Muscle of leg (tissue), 11 donors: Measurements from ENCODE around the gene APELA. TPM values are rescaled to one million over a fixed set of nuclear protein-coding genes. Genes with fewer than 3 reads are reported as not detected.

Experiments
- DNase-seq: peaks from one replicate; pipeline ENCODE4 v3.0.0; 2013
- H3K27ac ChIP-seq: one replicate; pipeline ENCODE4 v1.5.1; 2013; ENCODE audit warnings: mild to moderate bottlenecking, low read length, control low read depth
- H3K27me3 ChIP-seq: one replicate; pipeline ENCODE4 v1.6.1; 2013; ENCODE audit warnings: low read length; ENCODE audit not compliant: control insufficient read depth, insufficient read depth
- H3K36me3 ChIP-seq: one replicate; pipeline ENCODE4 v1.6.1; 2013; ENCODE audit warnings: low read length; ENCODE audit not compliant: control insufficient read depth, insufficient read depth
- H3K4me1 ChIP-seq: one replicate; pipeline ENCODE4 v1.6.1; 2013; ENCODE audit warnings: low read length; ENCODE audit not compliant: control insufficient read depth, insufficient read depth
- H3K4me3 ChIP-seq: one replicate; pipeline ENCODE4 v1.5.1; 2013; ENCODE audit warnings: low read length, control low read depth
- H3K9me3 ChIP-seq: replicated peaks from 2 replicates; pipeline ENCODE4 v1.6.1; 2013; ENCODE audit warnings: low read depth, low read length; ENCODE audit not compliant: control insufficient read depth
- WGBS: methylation state at CpG from one replicate; pipeline ENCODE4 v1.1.5; 2013; ENCODE audit warnings: missing lambda C conversion rate; ENCODE audit not compliant: insufficient coverage; 5-methylcytosine and 5-hydroxymethylcytosine counted together
- polyA plus RNA-seq, 8 donors: library from polyadenylated mRNA; unstranded; fragments of 120-200 nt; gene quantifications; one replicate each; pipeline versions ENCODE4 v1.2.1 to v1.2.3, GENCODE V29; 2013; ENCODE audit warnings: inconsistent platforms in 1 of 8, low replicate concordance in 1 of 8; ENCODE audit not compliant: insufficient read length in 8 of 8, insufficient read depth in 1 of 8
- total RNA-seq: library from RNA; stranded (reverse); fragments of 120-200 nt; gene quantifications from one replicate; pipeline ENCODE4 v1.2.4, GENCODE V29; 2013

APELA gene
- total and polyA plus RNA-seq, 9 donors: 0.04 to 1.2 (median 0.42) TPM

DNA sequence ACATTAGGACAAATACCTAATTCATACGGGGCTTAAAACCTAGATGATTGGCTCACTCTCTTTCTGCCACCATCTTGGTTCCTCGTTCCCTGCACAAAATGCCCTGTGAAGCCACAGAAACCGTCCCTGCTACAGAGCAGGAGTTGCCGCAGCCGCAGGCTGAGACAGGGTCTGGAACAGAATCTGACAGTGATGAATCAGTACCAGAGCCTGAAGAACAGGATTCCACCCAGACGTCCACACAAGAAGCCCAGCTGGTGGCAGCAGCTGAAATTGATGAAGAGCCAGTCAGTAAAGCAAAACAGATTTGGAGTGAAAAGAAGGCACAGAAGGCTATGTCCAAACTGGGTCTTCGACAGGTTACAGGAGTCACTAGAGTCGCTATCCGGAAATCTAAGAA lies 66.2 kb downstream of the APELA start:
- Histone ChIP-seq H3K4me3 (no peak overlapping the region), H3K36me3 (no peaks in the 10 kb centered on the region), H3K27me3 (no peaks in the 10 kb centered on the region), H3K27ac (no peak overlapping the region), H3K4me1 (peaks cover 2% of the 10 kb centered on the region), H3K9me3 (no peaks in the 10 kb centered on the region)
- no peak for DNase-seq
- WGBS: 92% methylated on average over 4 of the region's 9 CpGs

DNA sequence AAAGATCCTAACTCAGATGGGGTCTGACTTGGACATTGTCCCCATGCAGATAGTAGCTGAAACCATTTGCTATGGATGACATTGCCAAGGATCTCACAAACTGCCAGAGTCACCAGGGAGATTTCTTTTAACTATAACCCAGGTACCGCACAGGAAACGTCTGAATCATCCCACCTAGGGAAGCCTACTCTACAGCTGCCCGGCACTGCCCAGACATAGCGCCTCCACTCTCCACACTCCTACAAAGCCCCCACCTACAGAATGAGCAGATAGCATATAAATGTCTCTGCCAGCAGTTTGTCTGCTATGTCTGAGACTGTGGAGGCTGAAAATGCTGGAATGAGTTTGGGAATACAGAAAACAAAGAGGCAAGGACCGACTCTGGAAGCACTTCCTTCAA lies 68.2 kb downstream of the APELA start:
- 20% methylated on average over 1 of the region's 5 CpGs for WGBS
- no peak for DNase-seq
- no peaks in the 10 kb centered on the region for H3K9me3 ChIP-seq
- no peaks in the 10 kb centered on the region for H3K27me3 ChIP-seq
- H3K4me3 ChIP-seq: no peak overlapping the region
- H3K27ac ChIP-seq: no peak overlapping the region
- no peaks in the 10 kb centered on the region for H3K36me3 ChIP-seq
- H3K4me1 ChIP-seq: peaks cover 6% of the 10 kb centered on the region

DNA sequence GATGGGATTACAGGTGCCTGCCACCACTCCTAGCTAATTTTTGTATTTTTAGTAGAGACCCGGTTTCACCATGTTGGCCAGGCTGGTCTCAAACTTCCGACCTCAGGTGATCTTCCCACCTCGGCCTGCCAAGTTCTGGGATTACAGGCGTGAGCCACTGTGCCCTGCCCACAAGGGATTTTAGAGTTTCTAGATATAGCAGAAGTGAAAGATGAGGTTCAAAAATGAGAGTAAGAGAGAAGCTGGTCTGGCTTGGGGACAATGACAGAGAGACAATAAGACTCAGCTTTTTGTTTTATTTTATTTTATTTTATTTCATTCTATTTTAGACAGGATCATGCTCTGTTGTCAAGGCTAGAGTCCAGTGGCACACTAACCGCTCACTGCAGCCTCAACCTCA lies 69.8 kb downstream of the APELA start:
- no peaks in the 10 kb centered on the region for H3K36me3 ChIP-seq
- peaks cover 6% of the 10 kb centered on the region for H3K4me1 ChIP-seq
- H3K27ac ChIP-seq: no peak overlapping the region

More for the DNA sequence above, 69.8 kb downstream of the APELA start:
- Histone ChIP-seq H3K4me3 (no peak overlapping the region), H3K27me3 (no peaks in the 10 kb centered on the region), H3K9me3 (no peaks in the 10 kb centered on the region)
- 91% methylated on average over 5 of the region's 5 CpGs for WGBS
- no peak for DNase-seq

Other genes starting within 250 kb of the APELA start
- not detected for gene SMIM31, start 123.0 kb upstream of the APELA start, total RNA-seq
- gene SMIM31, start 123.0 kb upstream of the APELA start, polyA plus RNA-seq: 1 to 10 TPM in 1 of 8 donors, under 1 TPM in 3, not detected in 4; 0.04 to 1.3 (median 0.09) TPM
- gene TRIM61, start 100.5 kb downstream of the APELA start, total RNA-seq: 2.1 TPM
- 1 to 10 TPM; 1.9 to 4.6 (median 3.5) TPM for gene TRIM61, start 100.5 kb downstream of the APELA start, polyA plus RNA-seq
- not detected for gene TRIM60, start 154.8 kb downstream of the APELA start, total RNA-seq
- gene TRIM60, start 154.8 kb downstream of the APELA start, polyA plus RNA-seq: not detected
- 0.09 TPM for gene TRIM75, start 176.7 kb downstream of the APELA start, total RNA-seq
- gene TRIM75, start 176.7 kb downstream of the APELA start, polyA plus RNA-seq: under 1 TPM in 3 of 8 donors, not detected in 5; 0.06 to 0.22 (median 0.15) TPM
- 9.9 TPM for gene TMEM192, start 235.7 kb downstream of the APELA start, total RNA-seq
- gene TMEM192, start 235.7 kb downstream of the APELA start, polyA plus RNA-seq: 10 to 100 TPM in 7 of 8 donors, 1 to 10 TPM in 1; 9.2 to 12.5 (median 10.9) TPM